HL-60/S4 treated with phorbol 12-myristate 13-acetate at 8.2 ng/mL for 4 days and 3 days (cell line): ENCODE measurements around the gene TAOK1.

Source experiments
- in situ Hi-C: fragments of 300-500 bp; cut with MboI; formaldehyde crosslinking; loops from 2 replicates; pipeline ENCODE4 v1.15.0; 2022; ENCODE audit warnings: low sequenced_read_pairs

Gene TAOK1

DNA sequence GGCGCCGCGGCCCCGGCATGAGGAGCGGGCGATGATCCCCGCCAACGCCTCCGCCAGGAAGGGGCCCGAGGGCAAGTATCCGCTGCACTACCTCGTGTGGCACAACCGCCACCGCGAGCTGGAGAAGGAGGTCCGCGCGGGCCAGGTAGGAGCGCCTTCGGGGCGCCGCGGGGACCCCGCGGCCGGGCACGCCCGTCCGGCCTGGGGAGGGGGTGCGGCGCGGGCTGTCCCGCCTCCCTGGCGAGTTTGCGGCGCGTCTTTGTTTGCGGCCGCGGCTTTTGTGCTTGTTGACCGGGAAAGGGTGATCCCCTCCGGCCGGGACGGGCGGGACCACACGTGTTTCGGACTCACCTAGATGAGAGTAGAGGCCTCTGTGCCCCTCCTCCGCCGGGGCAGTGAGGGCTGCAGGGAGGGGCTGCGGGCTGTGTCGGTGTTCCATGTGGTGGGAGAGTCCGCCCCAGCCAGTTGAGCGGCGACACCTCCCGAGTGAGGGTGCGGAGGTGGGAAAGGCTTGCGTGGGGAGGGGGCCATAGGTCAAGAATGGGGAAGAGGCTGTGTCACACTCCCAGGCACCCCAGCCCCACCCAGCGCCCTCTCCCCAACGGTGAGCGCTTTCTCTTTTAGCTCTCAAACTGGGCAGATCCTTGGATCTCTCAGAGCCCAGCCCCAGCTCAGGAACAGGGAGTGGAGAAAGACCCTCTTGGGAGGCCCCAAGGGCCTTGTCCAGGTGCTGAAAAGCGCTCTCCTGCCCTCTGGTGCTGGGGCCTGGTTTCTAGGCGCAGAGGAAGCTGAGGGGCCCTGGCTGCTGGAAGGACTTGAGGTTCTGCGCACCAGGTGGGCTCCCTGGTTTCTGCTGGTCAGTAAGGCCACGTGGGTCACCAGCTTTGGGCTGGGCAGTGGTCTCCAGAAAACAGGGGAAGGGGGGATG, 203.7 kb downstream of the TAOK1 start:
- in situ Hi-C loops: no loop called here

- in situ Hi-C loops: no loop called here
These were observed 204.4 kb downstream of the TAOK1 start for GRCh38 chr17:29594519-29595090.

- in situ Hi-C loops: no loop called here
These were observed 205.2 kb downstream of the TAOK1 start for GRCh38 chr17:29595107-29595942.

DNA sequence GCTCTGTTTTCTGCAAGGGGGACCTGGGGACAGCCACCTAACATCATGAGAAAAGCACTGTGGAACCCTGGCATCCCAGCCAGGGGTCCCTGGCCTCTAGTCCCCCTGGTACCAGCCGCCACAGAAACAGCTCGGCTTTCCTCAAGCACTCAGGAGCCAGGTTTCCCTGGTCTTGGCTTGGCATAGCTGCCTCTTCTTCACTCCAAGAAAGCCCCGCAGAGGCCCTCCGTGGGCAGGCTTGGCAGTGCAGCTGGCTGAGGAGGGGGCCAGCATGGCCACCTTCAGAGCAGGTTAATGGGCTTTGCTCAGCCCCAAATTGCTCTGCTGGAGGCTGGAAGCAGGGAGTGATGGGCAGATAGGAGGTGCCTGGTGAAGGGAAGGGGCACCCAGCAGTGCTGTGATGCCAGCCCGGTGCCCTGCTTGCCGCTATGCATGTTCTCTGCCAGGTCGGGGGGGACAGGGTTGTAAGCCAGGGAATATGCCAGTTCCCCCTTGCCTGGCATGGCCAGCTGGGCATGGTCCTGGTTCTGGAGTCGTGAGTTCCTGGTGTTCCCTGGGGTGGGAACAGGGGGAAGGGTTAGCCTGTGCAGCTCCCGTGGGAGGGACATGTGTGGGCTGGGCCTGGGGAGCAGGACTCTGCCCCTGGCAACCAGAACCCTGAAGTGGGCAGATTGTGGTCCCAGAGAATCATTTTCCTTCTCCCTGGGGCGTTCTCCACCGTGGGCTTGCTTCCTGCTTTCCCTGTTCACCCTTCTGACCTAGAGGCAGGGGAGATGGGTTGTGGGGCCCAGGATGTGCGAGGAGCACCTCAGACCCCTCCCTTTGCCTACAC, 206.0 kb downstream of the TAOK1 start:
- in situ Hi-C loops: no loop called here

- in situ Hi-C loops: no loop called here
These were observed 206.6 kb downstream of the TAOK1 start for GRCh38 chr17:29596811-29597210.

GRCh38 chr17:29597361-29598172, 207.4 kb downstream of the TAOK1 start:
- in situ Hi-C loops: no loop called here
